Fibroblast of mammary gland (primary cell): ENCODE data around the gene CBY1.

ENCODE experiments used
- DNase-seq: peaks from one replicate; pipeline ENCODE4 v3.0.0-alpha.2; 2010; ENCODE audit warnings: low read depth
- H3K4me3 ChIP-seq: 2 replicates; pipeline ENCODE4 v1.5.1; 2011; ENCODE audit warnings: low read depth, mild to moderate bottlenecking, low read length, moderate library complexity; ENCODE audit not compliant: control insufficient read depth
- TF ChIP-seq, protein P1 (sequence below): conservative IDR thresholded peaks from 2 replicates; pipeline ENCODE4 v1.5.1; 2011; ENCODE audit warnings: low read depth, low read length, inconsistent platforms; ENCODE audit not compliant: control insufficient read depth, insufficient read depth

Gene CBY1

DNA sequence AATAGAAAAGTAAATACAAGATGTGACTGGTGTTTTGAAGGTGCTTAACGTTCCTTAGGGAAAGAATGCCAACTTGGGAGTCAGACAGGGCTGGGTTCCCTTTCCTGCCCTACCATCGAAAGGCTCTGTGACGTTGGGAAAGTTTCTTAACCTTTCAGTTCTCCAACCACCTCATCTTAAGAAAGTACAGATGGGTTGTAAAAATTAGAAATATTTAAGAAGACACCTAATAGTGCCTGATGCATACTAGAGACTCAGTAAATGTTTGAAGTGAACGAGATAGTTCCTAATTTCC, 50.4 kb downstream of the CBY1 start:
- TF ChIP-seq, protein P1, sequence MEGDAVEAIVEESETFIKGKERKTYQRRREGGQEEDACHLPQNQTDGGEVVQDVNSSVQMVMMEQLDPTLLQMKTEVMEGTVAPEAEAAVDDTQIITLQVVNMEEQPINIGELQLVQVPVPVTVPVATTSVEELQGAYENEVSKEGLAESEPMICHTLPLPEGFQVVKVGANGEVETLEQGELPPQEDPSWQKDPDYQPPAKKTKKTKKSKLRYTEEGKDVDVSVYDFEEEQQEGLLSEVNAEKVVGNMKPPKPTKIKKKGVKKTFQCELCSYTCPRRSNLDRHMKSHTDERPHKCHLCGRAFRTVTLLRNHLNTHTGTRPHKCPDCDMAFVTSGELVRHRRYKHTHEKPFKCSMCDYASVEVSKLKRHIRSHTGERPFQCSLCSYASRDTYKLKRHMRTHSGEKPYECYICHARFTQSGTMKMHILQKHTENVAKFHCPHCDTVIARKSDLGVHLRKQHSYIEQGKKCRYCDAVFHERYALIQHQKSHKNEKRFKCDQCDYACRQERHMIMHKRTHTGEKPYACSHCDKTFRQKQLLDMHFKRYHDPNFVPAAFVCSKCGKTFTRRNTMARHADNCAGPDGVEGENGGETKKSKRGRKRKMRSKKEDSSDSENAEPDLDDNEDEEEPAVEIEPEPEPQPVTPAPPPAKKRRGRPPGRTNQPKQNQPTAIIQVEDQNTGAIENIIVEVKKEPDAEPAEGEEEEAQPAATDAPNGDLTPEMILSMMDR: no peak
- DNase-seq: peak; percentile 23
- peak overlapping the region; percentile 70 for H3K4me3 ChIP-seq

DNA sequence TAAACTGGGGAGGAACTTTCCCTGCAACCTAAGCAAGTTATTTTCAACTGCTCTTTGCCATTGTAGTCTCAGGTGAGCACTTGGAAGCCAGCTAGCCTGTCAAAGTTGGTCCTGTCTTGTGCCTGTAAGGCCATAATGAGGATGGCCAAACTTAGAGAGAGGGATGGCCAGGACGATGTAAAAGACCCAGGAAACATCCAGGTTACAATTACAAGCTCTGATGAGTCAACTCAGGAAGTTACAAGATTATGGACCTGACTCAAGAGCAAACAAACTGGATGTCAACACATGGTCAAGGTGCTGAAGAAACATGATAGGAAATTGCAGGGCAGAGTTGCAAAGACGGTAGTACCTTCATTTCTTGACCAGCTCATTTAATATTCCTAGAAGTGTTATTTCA, 50.9 kb downstream of the CBY1 start:
- TF ChIP-seq, protein P1: no peak
- peak overlapping the region; percentile 70 for H3K4me3 ChIP-seq
- DNase-seq: peak; percentile 63

DNA sequence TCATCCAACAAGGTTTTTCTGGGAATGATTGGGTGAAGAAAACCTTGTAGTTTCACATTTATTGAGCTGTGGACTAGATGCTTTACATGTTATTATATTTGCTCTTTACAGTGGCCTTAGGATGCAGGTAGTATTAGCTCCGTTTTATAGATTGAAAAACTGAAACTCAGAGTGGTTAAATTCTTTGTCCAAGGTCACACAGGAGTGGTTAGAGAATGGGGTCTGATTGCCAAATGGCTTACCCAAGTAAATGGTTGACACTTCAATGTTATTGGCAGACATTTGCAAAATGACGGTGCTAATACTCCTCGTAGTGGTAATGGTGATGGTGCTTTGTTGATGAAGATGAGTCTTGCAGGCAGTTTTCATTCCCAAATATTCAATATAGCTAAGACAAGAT, 51.5 kb downstream of the CBY1 start:
- no peak overlapping the region for H3K4me3 ChIP-seq
- TF ChIP-seq, protein P1: no peak
- no peak for DNase-seq

DNA sequence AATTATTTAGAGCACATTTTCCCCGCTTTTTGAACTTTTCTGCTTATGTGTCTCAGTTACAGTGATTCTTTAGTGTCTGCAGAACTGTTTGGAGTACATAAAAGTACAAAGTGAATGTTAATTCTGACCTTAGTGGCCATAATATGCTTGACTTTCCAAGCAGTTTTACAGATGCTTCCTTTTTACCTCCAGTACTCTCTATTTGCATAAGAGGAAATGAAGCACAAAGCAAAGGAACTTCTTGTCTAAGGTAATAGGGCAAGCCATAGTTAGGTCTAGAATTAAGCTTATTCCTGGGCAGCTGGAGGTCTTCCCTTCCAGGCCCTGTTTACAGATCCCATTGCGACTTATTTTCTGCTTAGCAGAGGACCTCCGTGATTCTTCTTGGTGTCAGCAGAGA, 52.9 kb downstream of the CBY1 start:
- no peak overlapping the region for H3K4me3 ChIP-seq
- TF ChIP-seq, protein P1: no peak
- DNase-seq: no peak

DNA sequence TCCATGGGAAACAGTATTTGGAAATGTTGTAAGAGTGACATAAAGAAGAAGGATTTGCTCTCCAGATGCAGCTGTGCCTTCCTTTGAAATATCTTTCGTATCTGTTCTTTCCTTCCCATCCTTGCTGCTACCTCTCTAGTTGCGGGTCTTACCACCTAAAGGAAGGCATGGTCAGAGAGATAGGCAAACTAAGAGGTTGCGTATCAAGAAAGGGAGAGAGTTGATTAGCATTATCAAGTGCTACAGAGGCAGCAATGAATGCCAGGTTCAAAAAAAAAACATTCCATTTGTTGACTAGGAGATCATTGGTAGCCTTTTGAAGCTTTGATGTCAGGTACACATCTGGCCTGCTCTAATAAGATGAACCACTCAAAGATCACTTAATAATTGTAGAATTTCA, 53.9 kb downstream of the CBY1 start:
- TF ChIP-seq, protein P1: no peak
- no peak overlapping the region for H3K4me3 ChIP-seq
- DNase-seq: no peak

DNA sequence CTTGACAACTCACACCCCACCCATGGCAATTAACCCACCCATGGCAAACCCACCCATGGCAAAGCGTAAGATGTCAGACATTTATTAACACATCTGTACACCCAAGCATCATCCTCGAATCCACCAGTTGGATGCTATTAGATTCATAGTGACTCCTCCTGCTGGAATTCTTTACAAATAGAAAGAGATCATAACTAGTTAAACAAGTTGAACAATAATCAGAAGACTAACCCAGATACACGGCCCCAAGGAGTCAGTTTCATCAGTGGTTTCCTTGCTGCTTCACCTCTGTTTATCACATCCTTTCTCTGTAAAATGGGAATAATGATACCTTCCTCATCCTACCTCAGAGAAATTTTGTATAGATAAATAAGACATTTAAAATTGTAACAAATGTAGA, 54.4 kb downstream of the CBY1 start:
- no peak overlapping the region for H3K4me3 ChIP-seq
- TF ChIP-seq, protein P1: no peak
- no peak for DNase-seq

DNA sequence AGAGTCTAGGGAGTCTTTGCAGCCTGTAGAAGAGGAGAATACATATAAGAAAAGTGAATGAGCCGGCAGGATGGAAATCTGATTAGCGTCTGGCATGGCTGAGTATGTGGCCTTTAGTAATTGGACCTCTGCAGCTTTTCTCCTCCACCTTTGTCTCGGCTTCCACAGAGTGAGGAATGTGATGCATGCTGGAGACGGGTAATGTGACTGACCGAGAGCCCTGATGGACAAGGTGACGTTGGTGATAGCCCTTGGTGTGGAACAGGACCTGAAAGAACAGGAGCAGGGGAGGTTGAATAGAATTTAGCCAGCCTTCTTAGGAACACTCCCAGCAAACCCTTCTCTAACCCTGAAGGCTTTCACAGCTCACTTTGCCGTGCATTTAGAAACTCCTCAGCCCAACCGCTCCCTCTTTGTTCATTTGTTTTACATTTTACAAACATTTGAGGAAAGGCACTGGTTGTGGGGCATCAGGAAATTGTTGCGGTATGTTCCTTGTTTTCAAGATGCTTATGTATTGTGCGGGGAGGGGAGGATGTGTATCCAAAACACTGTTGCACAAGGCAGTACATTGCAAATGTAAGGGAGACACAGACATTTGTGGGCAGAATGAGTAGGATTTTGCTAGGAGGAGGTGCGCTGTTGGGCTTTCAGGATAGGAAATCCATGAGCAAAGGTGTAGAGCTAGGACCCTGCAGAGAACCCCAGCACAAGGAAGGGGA, 56.2 kb downstream of the CBY1 start:
- TF ChIP-seq, protein P1: no peak
- DNase-seq: no peak
- no peak overlapping the region for H3K4me3 ChIP-seq
